ENCODE data around the gene GARIN1A.

GRCh38 chr7:128666200-128666599 lies 5.9 kb upstream of the GARIN1A start:
- TF ChIP-seq POLR2A (IDR thresholded peaks at IDR 0.05; ENCODE audit: low read depth, low read length) = no peak
- no peak for TF ChIP-seq TAF1 (IDR thresholded peaks at IDR 0.05; ENCODE audit: borderline replicate concordance, low read depth, low read length)
